Measurements from ENCODE around the gene CCNT2. TPM values are rescaled to one million over a fixed set of nuclear protein-coding genes. Genes with fewer than 3 reads are reported as not detected.

Gene CCNT2
- polyA plus RNA-seq, 1 of the 3 experiments (the other 2 are of a cell fraction), result 5.3 TPM

GRCh38 chr2:134926231-134926931, 7.8 kb downstream of the CCNT2 start:
- Histone ChIP-seq H2AFZ (ENCODE audit: low read depth) (no peak overlapping the region), H3K9me3 (no peaks in the 10 kb centered on the region), H3K27me3 (ENCODE audit: insufficient read depth) (no peaks in the 10 kb centered on the region), H3K79me2 (ENCODE audit: insufficient read depth) (peaks cover 100% of the 10 kb centered on the region), H3K4me3 (ENCODE audit: low read depth in 2 of 2, low read length in 1 of 2) (no peak overlapping the region), H4K20me1 (ENCODE audit: insufficient read depth) (peaks cover 97% of the 10 kb centered on the region), H3K27ac (ENCODE audit: low read depth in 2 of 2, low read length in 1 of 2) (peak overlapping the region in 1 of 2 experiments; percentile 18; a peak in 1 of 4 replicates), H3K9me2 (no peaks in the 10 kb centered on the region), H3K9ac (no peak overlapping the region), H3K4me1 (ENCODE audit: control insufficient read depth in 1 of 2, insufficient read depth in 2 of 2, low read depth in 1 of 2, low read length in 1 of 2) (peaks cover 4 to 18% of the 10 kb centered on the region in 2 experiments; a peak in 3 of 4 replicates), H3K36me3 (replicated peaks in 1 of 2; ENCODE audit: control insufficient read depth in 1 of 2, insufficient read depth in 2 of 2, low read length in 1 of 2) (peaks cover 24 to 27% of the 10 kb centered on the region in 2 experiments), H3K4me2 (0 out of 2 replicates have a peak overlapping the region, but pooled peaks have one; percentile 27), H3F3A (replicated peaks; ENCODE audit: insufficient read depth) (peaks cover 19% of the 10 kb centered on the region)
- POLR2A ChIA-PET, result no interaction called here
- DNase-seq, result no peak
- TF ChIP-seq FOXJ3 (CRISPR knock-in tag; IDR thresholded peaks at IDR 0.05), result no peak
- no peak for TF ChIP-seq RAD21 (IDR thresholded peaks at IDR 0.05; ENCODE audit: low read length)
- no peak for TF ChIP-seq EZH2phosphoT487 (IDR thresholded peaks at IDR 0.05; ENCODE audit: borderline replicate concordance, low read depth)
- no peak for TF ChIP-seq PBX3 (IDR thresholded peaks at IDR 0.05)
- no peak for TF ChIP-seq MAX (IDR thresholded peaks at IDR 0.05; ENCODE audit: low read depth)
- TF ChIP-seq USF1 (IDR thresholded peaks at IDR 0.05; ENCODE audit: borderline replicate concordance, low read depth), result no peak
- TF ChIP-seq TCF12 (IDR thresholded peaks at IDR 0.05), result no peak
- TF ChIP-seq POLR2AphosphoS5 (IDR thresholded peaks at IDR 0.05; ENCODE audit: low read depth, low read length), result no peak
- no peak for TF ChIP-seq RXRA (IDR thresholded peaks at IDR 0.05; ENCODE audit: borderline replicate concordance, low read depth)
- TF ChIP-seq IRF3 (IDR thresholded peaks at IDR 0.05; ENCODE audit: low read depth, low read length), result no peak
- no peak for TF ChIP-seq FOXM1 (IDR thresholded peaks at IDR 0.05; ENCODE audit: low read depth)
- TF ChIP-seq SMC3 (IDR thresholded peaks at IDR 0.05; ENCODE audit: low read depth, low read length), result no peak
- no peak for TF ChIP-seq TAF1 (IDR thresholded peaks at IDR 0.05; ENCODE audit: borderline replicate concordance, low read depth, low read length)
- WGBS (ENCODE audit: low lambda C conversion rate), result 90% methylated on average over 3 of the region's 3 CpGs
- CTCF ChIA-PET, result interaction anchor here (1.1 kb wide), 1 partner anchor 475 kb away, joined by 3 read pairs; no protein-coding TSS in a partner anchor

GRCh38 chr2:134927195-134927594, 8.6 kb downstream of the CCNT2 start:
- H3K4me3 ChIP-seq (ENCODE audit: low read depth in 2 of 2, low read length in 1 of 2), result no peak overlapping the region
- no peaks in the 10 kb centered on the region for H3K9me3 ChIP-seq
- no peaks in the 10 kb centered on the region for H3K9me2 ChIP-seq
- peaks cover 3 to 12% of the 10 kb centered on the region in 2 experiments; a peak in 3 of 4 replicates for H3K4me1 ChIP-seq (ENCODE audit: control insufficient read depth in 1 of 2, insufficient read depth in 2 of 2, low read depth in 1 of 2, low read length in 1 of 2)
- H3K27me3 ChIP-seq (ENCODE audit: insufficient read depth), result no peaks in the 10 kb centered on the region
- ChIA-PET CTCF (interaction anchor here (1.1 to 1.6 kb wide), 2 partner anchors 9 to 476 kb away, joined by 3 to 6 read pairs; partner anchors contain the start of gene CCNT2), POLR2A (no interaction called here)
- DNase-seq, result no peak
- H3K9ac ChIP-seq, result no peak overlapping the region
- H3F3A ChIP-seq (replicated peaks; ENCODE audit: insufficient read depth), result peaks cover 19% of the 10 kb centered on the region
- H3K79me2 ChIP-seq (ENCODE audit: insufficient read depth), result peaks cover 100% of the 10 kb centered on the region
- TF ChIP-seq FOSL2 (IDR thresholded peaks at IDR 0.05; ENCODE audit: borderline replicate concordance, low read depth), result peak; percentile 41; the same call in 1 of the 2 replicates
- peak; percentile 43; the same call in 1 of the 2 replicates for TF ChIP-seq JUND (IDR thresholded peaks at IDR 0.05)
- TF ChIP-seq CTCF (IDR thresholded peaks at IDR 0.05), result no peak
- H2AFZ ChIP-seq (ENCODE audit: low read depth), result no peak overlapping the region
- peaks cover 97% of the 10 kb centered on the region for H4K20me1 ChIP-seq (ENCODE audit: insufficient read depth)
- WGBS (ENCODE audit: low lambda C conversion rate), result 78% methylated on average over 3 of the region's 3 CpGs
- H3K36me3 ChIP-seq (replicated peaks in 1 of 2; ENCODE audit: control insufficient read depth in 1 of 2, insufficient read depth in 2 of 2, low read length in 1 of 2), result peaks cover 21 to 26% of the 10 kb centered on the region in 2 experiments
- peak overlapping the region; percentile 27; the same call in 1 of the 2 replicates for H3K4me2 ChIP-seq
- H3K27ac ChIP-seq (ENCODE audit: low read depth in 2 of 2, low read length in 1 of 2), result peak overlapping the region in 1 of 2 experiments; percentile 32; a peak in 1 of 4 replicates
